A549 treated with ZK216348 at 1 μM for 4 hours (cell line): ENCODE measurements around the gene GPBAR1. TPM values are rescaled to one million over a fixed set of nuclear protein-coding genes. Genes with fewer than 3 reads are reported as not detected.

Experiments
- total RNA-seq: library from RNA; stranded (reverse); fragments of 200-300 nt; extraction: Qiagen RNA extraction; gene quantifications from 5 replicates; pipeline ENCODE4 v1.2.3, GENCODE V29; 2022; ENCODE audit warnings: low read depth

GPBAR1 gene
- 0.09 to 0.19 TPM (median 0.12 TPM) in 3 of 5 replicates, not detected in the others for total RNA-seq

DNA sequence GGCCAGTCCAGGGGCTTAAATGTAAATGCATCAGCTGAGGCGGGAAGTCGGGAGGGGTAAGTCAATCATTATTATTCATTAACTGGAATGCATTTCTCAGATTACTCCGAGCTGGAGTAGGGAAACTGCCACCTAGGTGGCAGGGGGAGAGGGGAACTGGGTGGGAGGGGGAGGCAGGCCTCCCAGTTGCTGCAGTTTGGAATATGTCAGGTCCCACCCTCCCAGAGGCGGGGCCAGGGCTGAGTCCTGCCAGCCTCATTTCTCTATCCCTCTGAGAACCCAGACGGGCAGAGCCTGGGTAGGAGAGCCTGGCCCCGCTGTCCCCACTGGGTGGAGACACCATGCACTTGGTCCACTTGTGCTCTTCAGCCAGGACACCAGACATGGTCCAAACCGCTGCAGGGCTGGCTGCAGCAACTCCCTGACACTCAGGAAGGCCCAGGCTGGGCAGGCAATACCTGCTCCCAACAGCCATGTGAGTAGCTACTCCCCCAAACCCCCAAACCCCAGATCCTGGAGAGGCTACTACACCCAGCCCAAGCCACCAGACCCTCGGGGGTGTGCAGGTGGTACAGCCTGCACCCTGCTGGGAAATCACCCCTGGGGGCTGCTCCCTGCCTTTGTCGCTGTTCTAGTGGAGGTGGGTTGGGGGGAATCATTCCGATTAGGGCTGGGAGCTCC, at the start of gene GPBAR1:
TSS of gene GPBAR1 (plus strand) at position 274 of the 681 bp plus-strand sequence. CDS start 1,710 bp downstream, outside the sequence.

DNA sequence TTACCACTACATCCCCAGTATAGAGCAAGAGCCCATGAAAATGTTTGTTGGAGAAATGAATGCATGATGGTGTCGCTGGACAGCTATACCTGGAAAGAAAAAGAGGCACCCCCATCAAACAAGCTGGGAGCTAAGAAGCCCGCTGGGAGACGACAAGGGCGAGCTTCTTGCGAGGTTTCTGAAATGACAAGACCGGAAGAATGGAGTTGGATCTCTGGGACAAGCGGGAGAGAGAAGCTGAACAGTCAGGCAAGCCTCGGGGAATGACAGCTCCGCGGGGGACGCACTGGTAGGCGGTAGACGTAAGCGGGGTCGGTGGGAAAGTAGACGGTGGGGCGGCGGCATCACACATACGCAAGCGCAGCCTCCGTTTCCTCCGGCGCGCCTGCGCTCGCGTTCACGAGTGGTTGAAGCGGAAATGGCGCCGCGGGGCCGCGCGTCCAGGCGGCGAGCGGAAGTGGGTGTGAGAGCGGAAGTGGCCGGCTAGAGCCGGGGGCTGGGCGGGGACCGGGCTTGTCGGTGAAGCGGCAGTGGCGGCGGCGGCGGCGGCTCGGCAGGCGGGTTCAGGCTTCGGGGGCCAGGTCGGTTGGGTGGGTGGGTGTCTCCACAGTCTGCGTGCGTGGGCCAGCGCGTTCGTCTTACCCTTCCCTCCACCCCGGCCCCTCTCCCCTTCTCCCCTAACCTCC, 44.0 kb upstream of the GPBAR1 start, which contains the start of gene ARPC2:
TSS of gene ARPC2 (plus strand) at position 516 of the 686 bp plus-strand sequence. CDS start 282 bp downstream, outside the sequence.

GRCh38 chr2:218269900-218270720, 9.3 kb downstream of the GPBAR1 start, which contains the start of the genes AAMP and PNKD:
Gene AAMP (minus strand): TSS chr2:218270137. CDS start chr2:218270086, 51 bp downstream.
Gene PNKD (plus strand): TSS chr2:218270519. CDS start chr2:218270536, 17 bp downstream.

DNA sequence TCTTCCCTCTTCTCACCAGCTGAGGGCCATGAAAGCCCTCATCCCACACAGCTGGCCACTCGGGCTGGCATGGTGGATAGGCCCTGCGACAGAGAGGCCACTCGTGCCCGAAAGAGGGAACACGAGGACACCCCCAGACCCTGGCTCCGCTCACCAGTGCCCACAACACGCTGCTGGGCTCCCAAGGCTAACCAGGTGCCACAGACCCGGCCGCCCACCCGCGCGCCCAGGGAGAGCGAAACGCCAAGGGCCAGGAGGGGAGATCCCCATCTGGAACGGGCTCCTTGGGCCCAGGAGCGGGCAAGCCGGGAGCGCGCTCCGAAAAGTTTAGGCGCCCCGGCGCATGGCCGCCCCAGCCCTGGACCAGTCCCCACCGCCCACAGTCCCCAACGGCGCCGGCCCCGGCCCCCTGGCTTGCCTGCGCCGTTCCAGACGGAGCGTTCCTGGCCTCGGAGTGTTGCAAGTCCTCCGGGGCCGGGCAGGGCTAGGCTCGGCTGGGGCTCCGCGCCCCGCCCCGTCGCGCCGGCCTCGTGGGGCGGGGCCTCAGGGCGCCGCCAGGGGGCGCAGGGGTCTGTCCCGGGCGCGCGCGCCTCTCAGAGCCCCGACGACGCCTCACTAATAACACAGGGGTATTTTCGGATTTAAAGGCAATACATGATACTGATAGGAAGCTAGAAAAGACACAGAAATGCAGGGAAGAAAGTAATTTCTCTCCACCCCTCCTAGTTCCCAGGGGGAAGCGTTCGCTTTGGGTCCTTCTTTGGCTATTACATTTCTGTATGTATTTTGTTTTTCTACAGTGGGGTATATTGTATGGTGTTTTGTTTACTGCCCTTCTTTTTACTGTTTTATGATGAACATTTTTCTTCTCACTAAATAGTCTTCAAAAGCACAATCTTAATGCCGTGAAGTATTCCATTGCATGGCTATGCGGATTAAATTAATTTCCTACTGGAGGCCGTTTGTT, 31.5 kb downstream of the GPBAR1 start, which contains the start of gene TMBIM1:
TSS of gene TMBIM1 (minus strand) at position 456 of the 967 bp plus-strand sequence. CDS start 10,362 bp downstream, outside the sequence.

Other genes with a start within 250 kb of the GPBAR1 start
- not detected in 5 replicates for gene RUFY4, start 191.8 kb upstream of the GPBAR1 start, total RNA-seq
- gene CXCR2, start 135.0 kb upstream of the GPBAR1 start, total RNA-seq = not detected in 5 replicates
- gene CXCR1, start 94.1 kb upstream of the GPBAR1 start, total RNA-seq = not detected in 5 replicates
- gene ARPC2, start 43.8 kb upstream of the GPBAR1 start, total RNA-seq = 283 to 316 TPM (median 302 TPM) in 5 replicates
- gene AAMP, start 9.1 kb downstream of the GPBAR1 start, total RNA-seq = 121 to 185 TPM (median 130 TPM) in 5 replicates
- gene PNKD, start 9.5 kb downstream of the GPBAR1 start, total RNA-seq = 54.8 to 70.7 TPM (median 66.6 TPM) in 5 replicates
- 114 to 144 TPM (median 129 TPM) in 5 replicates for gene TMBIM1, start 31.5 kb downstream of the GPBAR1 start, total RNA-seq
- 0.16 to 0.19 TPM in 2 of 5 replicates, not detected in the others for gene CATIP, start 95.8 kb downstream of the GPBAR1 start, total RNA-seq
- gene SLC11A1, start 121.3 kb downstream of the GPBAR1 start, total RNA-seq = 0.16 to 0.66 TPM (median 0.16 TPM) in 5 replicates
- 46.8 to 78.9 TPM (median 75.9 TPM) in 5 replicates for gene CTDSP1, start 138.9 kb downstream of the GPBAR1 start, total RNA-seq
- 0.24 to 0.67 TPM (median 0.35 TPM) in 4 of 5 replicates, not detected in the other for gene VIL1, start 158.1 kb downstream of the GPBAR1 start, total RNA-seq